Endodermal cell (in vitro differentiated cells): ENCODE results near the gene ZBTB49. TPM values are rescaled to one million over a fixed set of nuclear protein-coding genes. Genes with fewer than 3 reads are reported as not detected.

Experiments used
- DNase-seq: peaks from one replicate; pipeline ENCODE4 v3.0.0-alpha.2; 2017
- H3K27ac ChIP-seq: 2 replicates; pipeline ENCODE4 v1.5.1; 2013; ENCODE audit warnings: mild to moderate bottlenecking, low read depth, low read length, moderate library complexity
- H3K27me3 ChIP-seq: 2 replicates; pipeline ENCODE4 v1.6.1; 2013; ENCODE audit warnings: mild to moderate bottlenecking, low read length, moderate library complexity; ENCODE audit not compliant: insufficient read depth, control insufficient read depth, poor library complexity, severe bottlenecking
- H3K36me3 ChIP-seq: 2 replicates; pipeline ENCODE4 v1.7.0; 2013; ENCODE audit warnings: mild to moderate bottlenecking, low read length, moderate library complexity; ENCODE audit not compliant: control insufficient read depth, insufficient read depth
- H3K4me1 ChIP-seq: one replicate; pipeline ENCODE4 v1.7.0; 2013; ENCODE audit warnings: low read length; ENCODE audit not compliant: control insufficient read depth, insufficient read depth
- H3K4me3 ChIP-seq: 2 replicates; pipeline ENCODE4 v1.5.1; 2013; ENCODE audit warnings: mild to moderate bottlenecking, low read length, moderate library complexity
- H3K9ac ChIP-seq: 2 replicates; pipeline ENCODE4 v1.6.1; 2013; ENCODE audit warnings: mild to moderate bottlenecking, low read length, moderate library complexity; ENCODE audit not compliant: poor library complexity, severe bottlenecking; ENCODE audit errors: extremely low read depth
- H3K9me3 ChIP-seq: 2 replicates; pipeline ENCODE4 v1.6.1; 2013; ENCODE audit warnings: mild to moderate bottlenecking, low read length, moderate library complexity; ENCODE audit not compliant: control insufficient read depth
- H3K27ac Mint-ChIP-seq: 2 replicates; pipeline ENCODE4 v1.8.0; 2020; ENCODE audit warnings: mixed read lengths
- H3K27me3 Mint-ChIP-seq: 2 replicates; pipeline ENCODE4 v1.8.0; 2021; ENCODE audit warnings: mild to moderate bottlenecking, mixed read lengths; ENCODE audit not compliant: insufficient read depth
- H3K36me3 Mint-ChIP-seq: 2 replicates; pipeline ENCODE4 v1.8.0; 2020; ENCODE audit warnings: low read depth, mixed read lengths
- H3K4me1 Mint-ChIP-seq: 2 replicates; pipeline ENCODE4 v1.8.0; 2020; ENCODE audit warnings: mixed read lengths
- H3K4me3 Mint-ChIP-seq: 2 replicates; pipeline ENCODE4 v1.8.0; 2020; ENCODE audit warnings: mild to moderate bottlenecking, moderate library complexity, mixed read lengths
- H3K9me3 Mint-ChIP-seq: 2 replicates; pipeline ENCODE4 v1.8.0; 2020; ENCODE audit warnings: mild to moderate bottlenecking, mixed read lengths
- CTCF ChIP-seq: fragments of 200-600 bp; sonication (generic); conservative IDR thresholded peaks from 2 replicates; pipeline ENCODE4 v1.5.0; 2021; ENCODE audit warnings: antibody characterized with exemption, mild to moderate bottlenecking
- WGBS, 2 experiments: methylation state at CpG; one replicate each; pipeline versions ENCODE4 v1.1.5 to v1.1.7; 2013; ENCODE audit warnings: missing lambda C conversion rate in 2 of 2, mixed read lengths in 1 of 2; ENCODE audit not compliant: insufficient coverage in 1 of 2, insufficient read length in 1 of 2; 5-methylcytosine and 5-hydroxymethylcytosine counted together
- total RNA-seq, 2 donors: library from RNA; stranded (reverse); fragmentation: NEBNext Ultra II Directional in 1 of 2; extraction: Animal tissue kit (Norgen Biotek cat#: 25700) in 1 of 2; gene quantifications; 2 replicates in 1 of 2; 3 replicates in 1 of 2; pipeline ENCODE4 v1.2.1, GENCODE V29; 2021

The ZBTB49 gene
- total RNA-seq, 2 donors from 2014 or later: 5.9 to 8.0 TPM

DNA sequence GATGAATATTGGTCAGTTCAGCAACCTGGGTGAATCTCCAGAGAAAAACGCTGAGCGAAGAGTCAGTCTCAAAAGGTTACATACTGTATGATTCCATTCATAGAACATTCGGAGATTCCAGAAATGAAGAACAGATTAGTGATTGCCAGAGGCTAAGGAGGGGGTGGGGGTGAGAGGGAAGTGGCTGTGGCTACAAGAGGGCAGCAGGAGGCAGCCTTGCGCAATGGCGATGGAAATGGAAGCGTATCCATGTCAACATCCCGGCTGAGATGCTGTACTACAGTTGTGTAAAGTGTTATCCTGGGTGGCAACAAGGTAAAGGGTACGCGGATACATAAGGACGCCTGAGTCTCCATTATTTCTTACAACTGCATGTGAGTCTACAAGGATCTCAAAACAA lies 18.1 kb upstream of the ZBTB49 start:
- Mint-ChIP-seq H3K4me3 (no peak overlapping the region), H3K4me1 (no peaks in the 10 kb centered on the region), H3K27me3 (no peaks in the 10 kb centered on the region), H3K36me3 (peaks cover 54% of the 10 kb centered on the region), H3K9me3 (no peaks in the 10 kb centered on the region), H3K27ac (no peak overlapping the region)
- H3K27me3 ChIP-seq: no peaks in the 10 kb centered on the region
- DNase-seq: peak; percentile 54
- H3K27ac ChIP-seq: no peak overlapping the region
- WGBS, 2 experiments: 95 to 100% methylated on average over 2 to 10 of the region's 10 CpGs
- H3K4me3 ChIP-seq: no peak overlapping the region
- H3K4me1 ChIP-seq: no peaks in the 10 kb centered on the region
- H3K9me3 ChIP-seq: no peaks in the 10 kb centered on the region
- H3K36me3 ChIP-seq: peaks cover 69% of the 10 kb centered on the region
- H3K9ac ChIP-seq: no peak overlapping the region
- peak; percentile 55 for TF ChIP-seq CTCF

GRCh38 chr4:4274226-4274625 lies 15.8 kb upstream of the ZBTB49 start:
- Mint-ChIP-seq H3K4me3 (no peak overlapping the region), H3K9me3 (no peaks in the 10 kb centered on the region), H3K27me3 (no peaks in the 10 kb centered on the region), H3K27ac (no peak overlapping the region), H3K4me1 (no peaks in the 10 kb centered on the region), H3K36me3 (peaks cover 58% of the 10 kb centered on the region)
- Histone ChIP-seq H3K9me3 (no peaks in the 10 kb centered on the region), H3K36me3 (peaks cover 74% of the 10 kb centered on the region), H3K27ac (no peak overlapping the region), H3K9ac (no peak overlapping the region), H3K27me3 (no peaks in the 10 kb centered on the region), H3K4me1 (no peaks in the 10 kb centered on the region), H3K4me3 (no peak overlapping the region)
- TF ChIP-seq CTCF: no peak
- 95 to 97% methylated on average over 12 to 14 of the region's 14 CpGs for WGBS, 2 experiments
- no peak for DNase-seq

DNA sequence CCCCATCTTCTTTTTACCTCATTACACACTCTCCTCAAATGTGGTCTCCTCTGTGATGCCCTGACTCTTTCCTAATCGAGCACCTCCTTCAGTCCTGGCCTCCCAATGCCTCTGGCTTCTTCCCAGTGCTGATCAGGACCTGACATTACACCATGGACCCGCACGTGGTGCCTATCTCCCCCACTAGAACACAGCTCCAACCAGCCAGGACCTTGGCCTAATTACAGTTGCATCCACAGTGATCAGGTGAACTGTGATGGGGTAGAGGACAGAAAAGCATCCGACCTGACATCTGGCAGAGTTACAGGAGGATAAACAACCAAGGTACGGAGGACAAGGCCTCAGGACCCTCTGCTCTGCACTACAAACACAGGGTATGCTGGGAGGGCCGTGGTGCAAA lies 12.5 kb upstream of the ZBTB49 start:
- Histone ChIP-seq H3K27ac (no peak overlapping the region), H3K9ac (no peak overlapping the region), H3K36me3 (peaks cover 79% of the 10 kb centered on the region), H3K9me3 (no peaks in the 10 kb centered on the region), H3K27me3 (no peaks in the 10 kb centered on the region), H3K4me3 (no peak overlapping the region), H3K4me1 (no peaks in the 10 kb centered on the region)
- Mint-ChIP-seq H3K27ac (no peak overlapping the region), H3K27me3 (no peaks in the 10 kb centered on the region), H3K4me3 (no peak overlapping the region), H3K4me1 (no peaks in the 10 kb centered on the region), H3K9me3 (no peaks in the 10 kb centered on the region), H3K36me3 (peaks cover 60% of the 10 kb centered on the region)
- WGBS, 2 experiments: 77 to 96% methylated on average over 5 to 6 of the region's 6 CpGs
- TF ChIP-seq CTCF: no peak
- no peak for DNase-seq
